GM19395 (cell line): Measurements from ENCODE around the gene OR52M1.
"Not testable (repeated sequence)": the region's sequence is repeated elsewhere in the genome, so short reads cannot be mapped to it uniquely, and the experiment has no call there.

Experiments used
- ATAC-seq: cut with Tn5 transposase; IDR thresholded peaks from one replicate; pipeline ENCODE4 v1.9.1; 2021; ENCODE audit warnings: mild to moderate bottlenecking, moderate library complexity; ENCODE audit not compliant: unreplicated experiment

Gene OR52M1

GRCh38 chr11:4544891-4545290 is at the start of gene OR52M1:
TSS of gene OR52M1 (plus strand) at chr11:4545191. CDS start at chr11:4545191, 0 bp downstream.
- no peak for ATAC-seq

- ATAC-seq: no peak
Observed at GRCh38 chr11:4495487-4495886, 49.5 kb upstream of the OR52M1 start.

DNA sequence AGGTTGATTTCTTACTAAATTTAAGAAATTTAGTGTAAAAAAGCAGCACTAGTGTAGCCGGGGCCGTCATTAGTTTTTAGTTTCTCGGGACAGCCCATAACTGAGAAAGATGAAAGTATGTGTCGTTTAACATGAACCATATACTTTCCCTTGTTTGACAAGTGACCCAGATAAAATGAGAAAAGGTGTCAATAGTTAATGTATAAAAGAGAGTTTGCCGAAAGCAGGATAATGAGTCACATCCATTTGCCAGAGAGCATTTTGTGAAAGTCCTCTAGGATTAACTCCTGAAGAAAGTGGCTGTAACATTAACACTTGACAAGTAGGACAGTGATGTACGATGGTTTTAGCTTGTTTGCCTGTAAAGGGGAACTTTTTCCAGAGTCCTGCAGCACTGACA is 49.0 kb upstream of the OR52M1 start:
- no peak for ATAC-seq

- no peak for ATAC-seq
Observed at GRCh38 chr11:4496557-4497248, 48.3 kb upstream of the OR52M1 start.

DNA sequence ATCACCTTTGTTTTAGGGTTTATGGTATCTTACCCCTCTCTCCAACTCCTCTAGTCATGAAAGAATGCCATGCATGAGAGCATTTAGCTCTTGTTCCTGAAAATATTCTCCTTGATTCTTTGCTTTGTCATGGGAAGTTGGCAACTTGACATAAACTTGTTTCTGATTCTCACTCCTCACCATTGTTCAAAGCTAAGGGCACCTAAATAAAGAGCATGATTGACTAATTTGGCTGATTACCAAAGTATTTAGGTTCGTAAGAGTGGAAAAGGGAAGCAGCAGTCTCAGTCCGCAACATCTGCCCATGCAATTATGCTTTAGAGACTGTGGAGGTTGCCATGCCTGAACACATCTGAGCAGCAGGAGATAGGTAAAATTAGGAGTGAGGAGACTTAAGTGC is 36.1 kb upstream of the OR52M1 start:
- no peak for ATAC-seq

- no peak for ATAC-seq
Observed at GRCh38 chr11:4511282-4512245, 33.4 kb upstream of the OR52M1 start.

DNA sequence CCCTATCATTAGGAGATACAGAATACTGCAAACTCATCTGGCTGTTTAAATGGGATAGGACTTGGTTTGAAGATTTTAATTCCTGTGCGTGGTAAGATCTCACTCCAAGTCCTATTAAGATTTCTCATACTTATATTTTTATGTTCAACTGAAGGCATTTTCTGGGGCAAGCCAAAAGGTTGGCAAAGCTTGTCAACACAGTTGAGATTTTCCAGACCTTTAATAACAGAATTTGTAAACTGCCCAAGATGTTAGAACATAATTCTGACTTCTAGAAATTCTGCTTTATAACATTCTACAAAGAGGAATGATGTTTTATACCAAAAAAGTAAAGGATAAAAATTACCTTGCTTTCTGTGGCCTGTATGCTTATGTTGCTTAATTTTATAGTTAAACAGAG is 30.8 kb upstream of the OR52M1 start:
- ATAC-seq: no peak

- no peak for ATAC-seq
Observed at GRCh38 chr11:4522339-4522738, 22.7 kb upstream of the OR52M1 start.

- no peak for ATAC-seq
Observed at GRCh38 chr11:4522752-4523151, 22.2 kb upstream of the OR52M1 start.

- ATAC-seq: no peak
Observed at GRCh38 chr11:4523666-4524065, 21.3 kb upstream of the OR52M1 start.

DNA sequence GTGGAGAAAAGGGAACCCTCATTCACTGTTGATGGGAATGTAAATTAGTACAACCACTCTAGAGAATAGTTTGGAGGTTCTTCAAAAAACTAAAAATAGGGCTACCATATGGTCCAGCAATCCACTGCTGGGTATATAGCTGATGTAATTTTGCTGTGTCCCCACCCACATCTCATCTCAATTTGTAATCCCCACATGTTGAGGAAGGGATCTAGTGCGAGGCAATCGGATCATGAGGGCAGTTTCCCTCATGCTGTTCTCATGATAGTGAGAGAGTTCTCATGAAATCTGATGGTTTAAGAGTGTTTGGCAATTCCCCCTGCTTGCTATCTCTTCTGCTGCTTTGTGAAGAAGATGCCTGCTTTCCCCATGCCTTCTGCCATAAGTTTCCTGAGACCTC is 17.1 kb upstream of the OR52M1 start:
- no peak for ATAC-seq

DNA sequence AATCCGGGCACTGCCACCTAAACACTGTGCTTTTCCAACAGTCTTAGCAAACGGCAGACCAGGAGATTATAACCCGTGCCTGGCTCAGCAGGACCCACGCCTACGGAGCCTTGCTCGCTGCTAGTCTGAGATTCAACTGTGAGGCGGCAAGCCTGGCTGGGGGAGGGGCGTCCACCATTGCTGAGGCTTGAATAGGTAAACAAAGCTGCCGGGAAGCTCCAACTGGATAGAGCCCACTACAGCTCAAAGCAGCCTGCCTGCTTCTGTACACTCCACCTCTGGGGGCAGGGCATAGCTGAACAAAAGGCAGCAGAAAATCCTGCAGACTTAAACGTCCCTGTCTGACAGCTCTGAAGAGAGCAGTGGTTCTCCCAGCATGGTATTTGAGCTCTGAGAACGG is 13.3 kb upstream of the OR52M1 start:
- ATAC-seq: not testable (repeated sequence)

- peak; percentile 84 for ATAC-seq
Observed at GRCh38 chr11:4539603-4540219, 5.3 kb upstream of the OR52M1 start.

DNA sequence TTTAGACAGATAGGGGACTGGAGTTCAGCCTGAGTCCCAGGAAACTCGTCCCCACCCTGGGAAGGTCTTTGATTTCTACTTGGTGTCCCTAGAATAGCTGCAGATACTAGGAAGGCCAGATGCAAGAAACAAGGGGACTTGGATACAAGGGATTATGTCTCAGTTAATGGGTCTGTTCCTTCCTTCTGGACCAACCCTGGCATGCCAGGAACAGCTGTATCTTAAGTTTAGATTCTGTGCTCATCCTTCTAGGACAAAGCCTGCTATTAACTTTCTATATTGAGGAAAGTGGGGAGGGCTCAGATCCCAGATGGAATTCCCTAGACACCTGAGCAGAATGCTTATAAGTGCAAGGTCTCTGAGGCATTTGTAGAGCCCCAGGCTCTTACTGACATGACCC is 3.9 kb upstream of the OR52M1 start:
- ATAC-seq: no peak

DNA sequence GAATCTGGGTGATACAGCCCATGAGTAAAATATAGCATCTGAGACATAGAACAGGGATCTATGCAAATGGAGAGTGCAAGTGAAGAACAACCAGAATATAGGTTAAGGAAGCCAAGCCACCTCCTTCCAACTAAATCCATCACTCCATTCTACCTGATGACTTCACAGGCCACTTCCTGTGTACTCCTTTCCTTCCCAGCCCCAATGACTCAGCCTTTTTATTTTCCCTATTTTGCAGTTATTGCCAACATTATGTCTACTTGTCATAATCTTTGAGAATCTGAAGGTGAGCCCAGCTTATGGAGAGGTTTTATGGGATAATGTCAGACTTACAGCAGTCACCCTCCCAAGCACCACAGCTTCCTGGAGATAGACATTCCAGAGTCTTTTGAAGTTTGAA is 1.4 kb upstream of the OR52M1 start:
- ATAC-seq: no peak

DNA sequence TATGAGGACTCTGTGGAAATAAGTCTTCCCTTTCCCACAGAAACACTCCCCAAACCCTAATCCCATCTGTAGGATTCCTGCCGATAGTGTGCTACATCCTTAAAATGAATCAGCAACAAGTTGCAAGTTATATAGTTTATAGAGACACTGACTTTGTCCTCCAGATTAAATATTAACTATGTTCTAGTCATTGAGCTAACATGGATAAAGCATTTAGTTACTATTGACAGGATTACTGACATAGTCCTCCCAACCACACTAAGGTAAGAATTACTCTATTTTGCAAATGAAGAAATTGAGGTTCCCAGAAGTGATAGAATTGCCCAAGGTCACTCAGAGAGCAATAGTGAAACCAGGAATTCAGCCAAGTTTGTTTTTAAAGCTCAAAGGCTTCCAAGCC is 1.9 kb downstream of the OR52M1 start:
- no peak for ATAC-seq

GRCh38 chr11:4547416-4547815 is 2.4 kb downstream of the OR52M1 start:
- no peak for ATAC-seq

- no peak for ATAC-seq
Observed at GRCh38 chr11:4551346-4551979, 6.5 kb downstream of the OR52M1 start.

DNA sequence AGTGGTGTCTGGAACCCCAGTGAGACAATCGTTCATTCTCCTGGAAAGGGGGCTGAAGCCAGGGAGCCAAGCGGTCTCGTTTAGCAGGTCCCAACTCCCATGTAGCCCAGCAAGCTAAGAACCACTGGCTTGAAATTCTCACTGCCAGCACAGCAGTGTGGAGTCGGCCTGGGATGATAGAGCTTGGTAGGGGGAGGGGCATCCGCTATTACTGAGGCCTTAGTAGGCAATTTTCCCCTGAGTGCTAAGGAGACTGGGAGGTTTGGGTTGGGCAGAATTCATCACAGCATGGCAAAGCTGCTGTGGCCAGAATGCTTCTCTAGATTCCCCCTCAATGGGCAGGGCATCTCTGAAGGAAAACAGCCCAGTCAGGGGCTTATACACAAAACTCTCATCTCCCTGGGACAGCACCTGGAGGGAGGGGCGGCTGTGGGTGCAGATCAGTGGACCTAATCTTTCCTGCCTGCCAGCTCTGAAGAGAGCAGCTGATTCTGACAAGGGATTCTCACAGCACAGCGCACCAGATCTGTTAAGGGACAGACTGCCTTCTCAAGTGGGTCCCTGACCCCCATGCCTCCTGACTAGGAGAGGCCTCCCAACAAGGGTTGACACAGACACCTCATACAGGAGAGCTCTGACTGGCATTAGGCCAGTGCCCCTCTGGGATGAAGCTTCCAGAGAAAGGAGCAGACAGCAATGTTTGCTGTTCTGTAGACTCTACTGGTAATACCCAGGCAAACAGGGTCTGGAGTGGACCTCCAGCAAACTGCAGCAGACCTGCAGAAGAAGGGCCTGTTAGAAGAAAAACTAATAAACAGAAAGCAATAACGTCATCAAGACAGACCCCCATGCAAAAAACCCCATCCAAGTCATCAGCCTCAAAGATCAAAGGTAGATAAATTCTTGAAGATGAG is 14.8 kb downstream of the OR52M1 start:
- no peak for ATAC-seq

DNA sequence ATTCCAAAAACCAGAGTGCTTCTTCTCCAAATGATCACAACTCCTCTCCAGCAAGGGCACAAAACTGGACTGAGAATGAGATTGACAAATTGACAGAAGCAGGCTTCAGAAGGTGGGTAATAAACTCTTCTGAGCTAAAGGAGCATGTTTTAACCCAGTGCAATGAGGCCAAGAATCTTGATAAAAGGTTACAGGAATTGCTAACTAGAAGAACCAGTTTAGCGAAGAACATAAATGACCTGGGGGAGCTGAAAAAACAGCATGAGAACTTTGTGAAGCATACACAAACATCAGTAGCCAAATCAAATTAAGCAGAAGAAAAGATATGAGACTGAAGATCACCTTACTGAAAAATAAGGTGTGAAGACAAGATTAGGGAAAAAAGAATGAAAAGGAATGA is 15.5 kb downstream of the OR52M1 start:
- ATAC-seq: no peak
